ENCODE results near the gene CCDC148. TPM values are rescaled to one million over a fixed set of nuclear protein-coding genes. Genes with fewer than 3 reads are reported as not detected.

The CCDC148 gene
- total RNA-seq, 4 donors from 2014 or later, result 0.78 to 1.6 (median 1.1) TPM

GRCh38 chr2:158395166-158395565 lies 61.4 kb downstream of the CCDC148 start:
- no peak for ATAC-seq
- no peak overlapping the region for H3K27ac ChIP-seq
- no peaks in the 10 kb centered on the region for H3K27me3 ChIP-seq
- no peaks in the 10 kb centered on the region for H3K36me3 ChIP-seq
- 33 to 64% methylated on average over 1 of the region's 1 CpG for WGBS, 2 donors (ENCODE audit: low coverage in 1 of 2)
- TF ChIP-seq POLR2A (IDR thresholded peaks at IDR 0.05) (no peak), POLR2AphosphoS5 (IDR thresholded peaks at IDR 0.05) (no peak)
- no peaks in the 10 kb centered on the region for H3K4me1 ChIP-seq
- no peak overlapping the region for H3K4me3 ChIP-seq
- peaks cover 0 to 7% (median 0%) of the 10 kb centered on the region in 3 donors for H3K9me3 ChIP-seq

GRCh38 chr2:158394453-158394852 lies 62.1 kb downstream of the CCDC148 start:
- Histone ChIP-seq H3K9me3 (peaks cover 0 to 3% (median 0%) of the 10 kb centered on the region in 3 donors), H3K4me1 (no peaks in the 10 kb centered on the region), H3K27me3 (no peaks in the 10 kb centered on the region), H3K27ac (no peak overlapping the region), H3K36me3 (no peaks in the 10 kb centered on the region), H3K4me3 (no peak overlapping the region)
- no peak for TF ChIP-seq EP300 (IDR thresholded peaks at IDR 0.05)
- TF ChIP-seq CTCF (IDR thresholded peaks at IDR 0.05), result no peak
- no peak for TF ChIP-seq POLR2A (IDR thresholded peaks at IDR 0.05)
- no peak for TF ChIP-seq POLR2AphosphoS5 (IDR thresholded peaks at IDR 0.05)
- ATAC-seq, result no peak
- WGBS, 2 donors (ENCODE audit: low coverage in 1 of 2), result 55 to 100% methylated on average over 1 of the region's 1 CpG

GRCh38 chr2:158393886-158394285 lies 62.7 kb downstream of the CCDC148 start:
- no peak for TF ChIP-seq POLR2AphosphoS5 (IDR thresholded peaks at IDR 0.05)
- no peak for TF ChIP-seq POLR2A (IDR thresholded peaks at IDR 0.05)
- no peak for TF ChIP-seq CTCF (IDR thresholded peaks at IDR 0.05)
- no peak for TF ChIP-seq EP300 (IDR thresholded peaks at IDR 0.05)
- Histone ChIP-seq H3K4me1 (no peaks in the 10 kb centered on the region), H3K27ac (no peak overlapping the region), H3K36me3 (no peaks in the 10 kb centered on the region), H3K4me3 (no peak overlapping the region), H3K9me3 (no peaks in the 10 kb centered on the region), H3K27me3 (no peaks in the 10 kb centered on the region)
- ATAC-seq, result no peak
- 0% methylated on average over 1 of the region's 1 CpG for WGBS, 2 donors (ENCODE audit: low coverage in 1 of 2)

GRCh38 chr2:158392687-158393086 lies 63.9 kb downstream of the CCDC148 start:
- H3K9me3 ChIP-seq, result no peaks in the 10 kb centered on the region
- H3K27ac ChIP-seq, result no peak overlapping the region
- H3K27me3 ChIP-seq, result no peaks in the 10 kb centered on the region
- no peaks in the 10 kb centered on the region for H3K36me3 ChIP-seq
- no peaks in the 10 kb centered on the region for H3K4me1 ChIP-seq
- no peak for TF ChIP-seq CTCF (IDR thresholded peaks at IDR 0.05)
- no peak for TF ChIP-seq POLR2A (IDR thresholded peaks at IDR 0.05)
- TF ChIP-seq EP300 (IDR thresholded peaks at IDR 0.05), result no peak
- TF ChIP-seq POLR2AphosphoS5 (IDR thresholded peaks at IDR 0.05), result no peak
- 0% methylated on average over 1 of the region's 1 CpG for WGBS, 2 donors (ENCODE audit: low coverage in 1 of 2)
- no peak overlapping the region for H3K4me3 ChIP-seq
- ATAC-seq, result no peak

- Histone ChIP-seq H3K9me3 (no peaks in the 10 kb centered on the region), H3K4me3 (no peak overlapping the region), H3K4me1 (no peaks in the 10 kb centered on the region), H3K27ac (no peak overlapping the region), H3K27me3 (no peaks in the 10 kb centered on the region), H3K36me3 (no peaks in the 10 kb centered on the region)
- no peak for TF ChIP-seq POLR2AphosphoS5 (IDR thresholded peaks at IDR 0.05)
- no peak for TF ChIP-seq CTCF (IDR thresholded peaks at IDR 0.05)
- TF ChIP-seq EP300 (IDR thresholded peaks at IDR 0.05), result no peak
- TF ChIP-seq POLR2A (IDR thresholded peaks at IDR 0.05), result no peak
- ATAC-seq, result no peak
- WGBS, 2 donors (ENCODE audit: low coverage in 1 of 2), result 84 to 90% methylated on average over 1 to 2 of the region's 2 CpGs
Observed at GRCh38 chr2:158391876-158392275, 64.7 kb downstream of the CCDC148 start.
